SK-N-SH treated with all-trans-retinoic acid at 6 μM for 48 hours (cell line): Measurements from ENCODE around the gene RADX.

Source experiments
- ATAC-seq: fragments of 200-7000 bp; cut with Tn5 transposase; 3 replicates; pipeline ENCODE4 v1.9.1; 2020; ENCODE audit warnings: mild to moderate bottlenecking, moderate library complexity
- ARNTL ChIP-seq: fragments of 450-650 bp; formaldehyde crosslinking; IDR thresholded peaks from 2 replicates; pipeline ENCODE4 v1.5.0; 2020; ENCODE audit warnings: low read depth, mild to moderate bottlenecking, moderate library complexity, borderline replicate concordance
- BACH2 ChIP-seq: fragments of 250-450 bp; sonication (Bioruptor Pico); IDR thresholded peaks from 2 replicates; pipeline ENCODE4 v1.9.0; 2021; ENCODE audit warnings: mild to moderate bottlenecking, borderline replicate concordance
- CSDC2 ChIP-seq: fragments of 250-450 bp; sonication (Bioruptor Pico); IDR thresholded peaks from 2 replicates; pipeline ENCODE4 v1.5.0; 2020; ENCODE audit warnings: mild to moderate bottlenecking, moderate library complexity
- ESRRG ChIP-seq: fragments of 250-450 bp; sonication (Bioruptor Pico); IDR thresholded peaks from 2 replicates; pipeline ENCODE4 v1.6.1; 2021; ENCODE audit warnings: mild to moderate bottlenecking
- GLIS3 ChIP-seq: fragments of 250-450 bp; sonication (Bioruptor Pico); IDR thresholded peaks from 2 replicates; pipeline ENCODE4 v1.5.0; 2020; ENCODE audit warnings: mild to moderate bottlenecking, moderate library complexity
- ISL1 ChIP-seq: fragments of 250-450 bp; sonication (Bioruptor Pico); IDR thresholded peaks from 2 replicates; pipeline ENCODE4 v2.1.2; 2022; ENCODE audit warnings: mild to moderate bottlenecking, moderate library complexity
- PPARA ChIP-seq: fragments of 250-450 bp; sonication (Bioruptor Pico); IDR thresholded peaks from 2 replicates; pipeline ENCODE4 v1.5.0; 2020; ENCODE audit warnings: mild to moderate bottlenecking, borderline replicate concordance
- TCF4 ChIP-seq: fragments of 250-450 bp; sonication (Bioruptor Pico); IDR thresholded peaks from 2 replicates; pipeline ENCODE4 v1.8.0; 2021; ENCODE audit warnings: mild to moderate bottlenecking, moderate library complexity, borderline replicate concordance
- TOX ChIP-seq: fragments of 250-450 bp; sonication (Bioruptor Pico); IDR thresholded peaks from 2 replicates; pipeline ENCODE4 v1.8.0; 2021; ENCODE audit warnings: mild to moderate bottlenecking, moderate library complexity, borderline replicate concordance
- ZC3H10 ChIP-seq: fragments of 250-450 bp; sonication (Bioruptor Pico); IDR thresholded peaks from 2 replicates; pipeline ENCODE4 v1.5.1; 2021; ENCODE audit warnings: mild to moderate bottlenecking, moderate library complexity
- ZFP30 ChIP-seq: fragments of 450-650 bp; formaldehyde crosslinking; IDR thresholded peaks from 2 replicates; pipeline ENCODE4 v1.5.0; 2022; ENCODE audit warnings: mild to moderate bottlenecking, moderate library complexity
- ZNF565 ChIP-seq: fragments of 450-650 bp; formaldehyde crosslinking; conservative IDR thresholded peaks from 2 replicates; pipeline ENCODE4 v1.5.0; 2020; ENCODE audit warnings: low read depth, mild to moderate bottlenecking, moderate library complexity
- ZNF70 ChIP-seq: fragments of 450-650 bp; formaldehyde crosslinking; IDR thresholded peaks from 2 replicates; pipeline ENCODE4 v1.5.0; 2020; ENCODE audit warnings: mild to moderate bottlenecking, moderate library complexity
- ZNF8 ChIP-seq: fragments of 450-650 bp; formaldehyde crosslinking; IDR thresholded peaks from 2 replicates; pipeline ENCODE4 v1.5.0; 2020; ENCODE audit warnings: mild to moderate bottlenecking, moderate library complexity
- TF ChIP-seq, protein P1 (sequence below): fragments of 250-450 bp; sonication (Bioruptor Pico); IDR thresholded peaks from 2 replicates; pipeline ENCODE4 v1.5.0; 2020; ENCODE audit warnings: mild to moderate bottlenecking, moderate library complexity
- TF ChIP-seq, protein P2 (sequence below): fragments of 250-450 bp; sonication (Bioruptor Pico); IDR thresholded peaks from 2 replicates; pipeline ENCODE4 v1.8.0; 2021; ENCODE audit warnings: low read depth, mild to moderate bottlenecking, moderate library complexity, borderline replicate concordance
- TF ChIP-seq, protein P3 (sequence below): fragments of 250-450 bp; sonication (Bioruptor Pico); IDR thresholded peaks from 2 replicates; pipeline ENCODE4 v1.8.0; 2020; ENCODE audit warnings: mild to moderate bottlenecking, moderate library complexity, borderline replicate concordance
- TF ChIP-seq, protein P4 (sequence below): fragments of 250-450 bp; sonication (Bioruptor Pico); IDR thresholded peaks from 2 replicates; pipeline ENCODE4 v1.5.1; 2020; ENCODE audit warnings: low read depth, mild to moderate bottlenecking, moderate library complexity
- TF ChIP-seq, protein P5 (sequence below): fragments of 250-450 bp; sonication (Bioruptor Pico); IDR thresholded peaks from 2 replicates; pipeline ENCODE4 v1.5.1; 2021; ENCODE audit warnings: mild to moderate bottlenecking, moderate library complexity

The RADX gene

DNA sequence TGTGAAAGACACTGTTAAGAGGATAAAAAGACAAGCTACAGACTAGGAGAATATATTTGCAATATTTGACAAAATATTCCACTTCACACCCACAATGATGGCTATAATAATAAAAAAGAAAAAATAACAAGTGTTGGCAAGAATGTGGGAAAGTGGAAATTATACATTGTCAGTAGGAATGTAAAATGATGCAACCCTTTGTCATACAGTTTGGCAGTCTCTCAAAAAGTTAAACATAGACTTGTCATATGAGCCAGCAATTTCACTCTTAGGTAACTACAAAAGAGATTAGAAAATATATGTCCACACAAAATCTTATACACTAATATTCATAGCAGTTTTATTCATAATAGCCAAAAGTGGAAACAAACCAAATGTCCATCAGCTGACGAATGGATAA is 5.2 kb upstream of the RADX start (continued):
- TF ChIP-seq, protein P1, sequence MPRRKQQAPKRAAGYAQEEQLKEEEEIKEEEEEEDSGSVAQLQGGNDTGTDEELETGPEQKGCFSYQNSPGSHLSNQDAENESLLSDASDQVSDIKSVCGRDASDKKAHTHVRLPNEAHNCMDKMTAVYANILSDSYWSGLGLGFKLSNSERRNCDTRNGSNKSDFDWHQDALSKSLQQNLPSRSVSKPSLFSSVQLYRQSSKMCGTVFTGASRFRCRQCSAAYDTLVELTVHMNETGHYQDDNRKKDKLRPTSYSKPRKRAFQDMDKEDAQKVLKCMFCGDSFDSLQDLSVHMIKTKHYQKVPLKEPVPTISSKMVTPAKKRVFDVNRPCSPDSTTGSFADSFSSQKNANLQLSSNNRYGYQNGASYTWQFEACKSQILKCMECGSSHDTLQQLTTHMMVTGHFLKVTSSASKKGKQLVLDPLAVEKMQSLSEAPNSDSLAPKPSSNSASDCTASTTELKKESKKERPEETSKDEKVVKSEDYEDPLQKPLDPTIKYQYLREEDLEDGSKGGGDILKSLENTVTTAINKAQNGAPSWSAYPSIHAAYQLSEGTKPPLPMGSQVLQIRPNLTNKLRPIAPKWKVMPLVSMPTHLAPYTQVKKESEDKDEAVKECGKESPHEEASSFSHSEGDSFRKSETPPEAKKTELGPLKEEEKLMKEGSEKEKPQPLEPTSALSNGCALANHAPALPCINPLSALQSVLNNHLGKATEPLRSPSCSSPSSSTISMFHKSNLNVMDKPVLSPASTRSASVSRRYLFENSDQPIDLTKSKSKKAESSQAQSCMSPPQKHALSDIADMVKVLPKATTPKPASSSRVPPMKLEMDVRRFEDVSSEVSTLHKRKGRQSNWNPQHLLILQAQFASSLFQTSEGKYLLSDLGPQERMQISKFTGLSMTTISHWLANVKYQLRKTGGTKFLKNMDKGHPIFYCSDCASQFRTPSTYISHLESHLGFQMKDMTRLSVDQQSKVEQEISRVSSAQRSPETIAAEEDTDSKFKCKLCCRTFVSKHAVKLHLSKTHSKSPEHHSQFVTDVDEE (CRISPR knock-in tag): no peak
- TF ChIP-seq, protein P2, sequence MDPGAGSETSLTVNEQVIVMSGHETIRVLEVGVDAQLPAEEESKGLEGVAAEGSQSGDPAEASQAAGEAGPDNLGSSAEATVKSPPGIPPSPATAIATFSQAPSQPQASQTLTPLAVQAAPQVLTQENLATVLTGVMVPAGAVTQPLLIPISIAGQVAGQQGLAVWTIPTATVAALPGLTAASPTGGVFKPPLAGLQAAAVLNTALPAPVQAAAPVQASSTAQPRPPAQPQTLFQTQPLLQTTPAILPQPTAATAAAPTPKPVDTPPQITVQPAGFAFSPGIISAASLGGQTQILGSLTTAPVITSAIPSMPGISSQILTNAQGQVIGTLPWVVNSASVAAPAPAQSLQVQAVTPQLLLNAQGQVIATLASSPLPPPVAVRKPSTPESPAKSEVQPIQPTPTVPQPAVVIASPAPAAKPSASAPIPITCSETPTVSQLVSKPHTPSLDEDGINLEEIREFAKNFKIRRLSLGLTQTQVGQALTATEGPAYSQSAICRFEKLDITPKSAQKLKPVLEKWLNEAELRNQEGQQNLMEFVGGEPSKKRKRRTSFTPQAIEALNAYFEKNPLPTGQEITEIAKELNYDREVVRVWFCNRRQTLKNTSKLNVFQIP (CRISPR knock-in tag): no peak
- TF ChIP-seq ZC3H10 (CRISPR knock-in tag): no peak
- TF ChIP-seq ARNTL (CRISPR knock-in tag): no peak
- no peak for TF ChIP-seq ZNF565

DNA sequence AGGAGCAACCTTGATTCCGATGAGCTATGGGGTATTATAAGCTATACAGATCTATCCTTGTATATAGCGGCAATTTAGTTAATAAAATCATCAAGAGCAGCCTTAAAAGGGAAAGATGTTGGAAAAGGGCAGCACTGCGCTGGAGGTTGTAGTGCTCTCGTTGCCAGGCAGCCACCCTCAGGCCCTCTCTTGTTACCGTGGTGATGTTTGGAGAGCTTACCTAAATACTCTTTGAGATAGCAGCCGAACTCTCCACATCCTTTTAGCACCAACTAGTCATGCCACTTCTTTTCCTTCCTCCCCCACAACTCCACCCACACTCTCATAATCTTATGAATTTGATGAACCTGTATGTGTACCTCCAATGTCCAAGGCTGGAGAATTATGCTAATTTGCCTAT is 3.8 kb upstream of the RADX start:
- TF ChIP-seq CSDC2 (CRISPR knock-in tag) (no peak), ESRRG (CRISPR knock-in tag) (no peak), BACH2 (CRISPR knock-in tag) (no peak), ZNF565 (no peak), ZC3H10 (CRISPR knock-in tag) (no peak)
- TF ChIP-seq, protein P3, sequence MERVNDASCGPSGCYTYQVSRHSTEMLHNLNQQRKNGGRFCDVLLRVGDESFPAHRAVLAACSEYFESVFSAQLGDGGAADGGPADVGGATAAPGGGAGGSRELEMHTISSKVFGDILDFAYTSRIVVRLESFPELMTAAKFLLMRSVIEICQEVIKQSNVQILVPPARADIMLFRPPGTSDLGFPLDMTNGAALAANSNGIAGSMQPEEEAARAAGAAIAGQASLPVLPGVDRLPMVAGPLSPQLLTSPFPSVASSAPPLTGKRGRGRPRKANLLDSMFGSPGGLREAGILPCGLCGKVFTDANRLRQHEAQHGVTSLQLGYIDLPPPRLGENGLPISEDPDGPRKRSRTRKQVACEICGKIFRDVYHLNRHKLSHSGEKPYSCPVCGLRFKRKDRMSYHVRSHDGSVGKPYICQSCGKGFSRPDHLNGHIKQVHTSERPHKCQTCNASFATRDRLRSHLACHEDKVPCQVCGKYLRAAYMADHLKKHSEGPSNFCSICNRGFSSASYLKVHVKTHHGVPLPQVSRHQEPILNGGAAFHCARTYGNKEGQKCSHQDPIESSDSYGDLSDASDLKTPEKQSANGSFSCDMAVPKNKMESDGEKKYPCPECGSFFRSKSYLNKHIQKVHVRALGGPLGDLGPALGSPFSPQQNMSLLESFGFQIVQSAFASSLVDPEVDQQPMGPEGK (CRISPR knock-in tag): no peak
- ATAC-seq: no peak

DNA sequence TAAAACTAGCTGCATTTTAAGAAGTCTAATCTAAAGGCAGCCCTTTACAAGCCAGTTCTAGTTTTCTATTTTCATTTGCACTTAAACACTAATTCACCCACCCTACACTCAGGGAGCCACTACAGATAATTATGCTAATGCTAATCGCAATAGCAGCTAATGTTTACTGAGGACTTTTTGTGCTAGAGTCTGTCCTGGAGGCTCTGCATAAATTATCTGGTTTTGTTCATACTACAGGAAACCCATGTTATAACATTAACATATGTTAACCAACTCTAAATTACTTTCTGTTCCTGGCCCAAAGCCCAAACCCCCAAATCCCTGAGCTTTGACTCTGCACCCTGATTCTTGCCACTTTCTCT is 480 bp upstream of the RADX start:
- TF ChIP-seq, protein P4, sequence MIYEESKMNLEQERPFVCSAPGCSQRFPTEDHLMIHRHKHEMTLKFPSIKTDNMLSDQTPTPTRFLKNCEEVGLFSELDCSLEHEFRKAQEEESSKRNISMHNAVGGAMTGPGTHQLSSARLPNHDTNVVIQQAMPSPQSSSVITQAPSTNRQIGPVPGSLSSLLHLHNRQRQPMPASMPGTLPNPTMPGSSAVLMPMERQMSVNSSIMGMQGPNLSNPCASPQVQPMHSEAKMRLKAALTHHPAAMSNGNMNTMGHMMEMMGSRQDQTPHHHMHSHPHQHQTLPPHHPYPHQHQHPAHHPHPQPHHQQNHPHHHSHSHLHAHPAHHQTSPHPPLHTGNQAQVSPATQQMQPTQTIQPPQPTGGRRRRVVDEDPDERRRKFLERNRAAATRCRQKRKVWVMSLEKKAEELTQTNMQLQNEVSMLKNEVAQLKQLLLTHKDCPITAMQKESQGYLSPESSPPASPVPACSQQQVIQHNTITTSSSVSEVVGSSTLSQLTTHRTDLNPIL (CRISPR knock-in tag): no peak
- TF ChIP-seq ZNF565: no peak
- no peak for TF ChIP-seq ISL1 (CRISPR knock-in tag)
- TF ChIP-seq PPARA: no peak
- no peak for TF ChIP-seq ZNF70
- TF ChIP-seq CSDC2 (CRISPR knock-in tag): no peak
- TF ChIP-seq, protein P5, sequence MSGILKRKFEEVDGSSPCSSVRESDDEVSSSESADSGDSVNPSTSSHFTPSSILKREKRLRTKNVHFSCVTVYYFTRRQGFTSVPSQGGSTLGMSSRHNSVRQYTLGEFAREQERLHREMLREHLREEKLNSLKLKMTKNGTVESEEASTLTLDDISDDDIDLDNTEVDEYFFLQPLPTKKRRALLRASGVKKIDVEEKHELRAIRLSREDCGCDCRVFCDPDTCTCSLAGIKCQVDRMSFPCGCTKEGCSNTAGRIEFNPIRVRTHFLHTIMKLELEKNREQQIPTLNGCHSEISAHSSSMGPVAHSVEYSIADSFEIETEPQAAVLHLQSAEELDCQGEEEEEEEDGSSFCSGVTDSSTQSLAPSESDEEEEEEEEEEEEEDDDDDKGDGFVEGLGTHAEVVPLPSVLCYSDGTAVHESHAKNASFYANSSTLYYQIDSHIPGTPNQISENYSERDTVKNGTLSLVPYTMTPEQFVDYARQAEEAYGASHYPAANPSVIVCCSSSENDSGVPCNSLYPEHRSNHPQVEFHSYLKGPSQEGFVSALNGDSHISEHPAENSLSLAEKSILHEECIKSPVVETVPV (CRISPR knock-in tag): no peak
- no peak for TF ChIP-seq ZNF8 (CRISPR knock-in tag)
- TF ChIP-seq, protein P1 (CRISPR knock-in tag): no peak
- TF ChIP-seq ARNTL (CRISPR knock-in tag): no peak
- ATAC-seq: no peak

DNA sequence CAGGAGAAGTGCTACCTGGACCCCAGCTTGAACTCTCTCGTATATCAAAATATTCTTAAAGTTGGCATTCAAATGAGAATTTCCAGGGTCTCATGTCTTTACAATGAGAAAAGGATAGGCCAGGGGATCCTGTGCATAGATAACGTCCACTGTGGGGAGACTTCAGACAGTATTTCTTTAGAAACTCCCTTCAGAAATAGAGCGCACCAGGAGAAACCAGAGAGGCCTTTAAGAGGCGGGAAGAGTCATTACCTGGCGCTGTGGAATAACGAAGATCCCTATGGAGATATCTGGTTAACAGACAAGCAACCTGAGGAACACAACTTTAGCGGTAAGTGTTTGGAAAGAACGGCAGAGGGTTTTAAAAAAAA is 600 bp downstream of the RADX start:
- no peak for ATAC-seq
- no peak for TF ChIP-seq GLIS3 (CRISPR knock-in tag)
- TF ChIP-seq, protein P1 (CRISPR knock-in tag): no peak
- TF ChIP-seq, protein P3 (CRISPR knock-in tag): no peak
- TF ChIP-seq TCF4 (CRISPR knock-in tag): no peak
- TF ChIP-seq ZFP30 (CRISPR knock-in tag): no peak
- no peak for TF ChIP-seq ZNF70
- TF ChIP-seq TOX (CRISPR knock-in tag): no peak
